GM12878 (cell line): ENCODE data around the gene TRIM71.

ENCODE experiments used
- EP300 ChIP-seq, 2 experiments: fragments of 150-350 bp in 1 of 2; IDR thresholded peaks; 2 replicates each; pipeline ENCODE4 v1.6.1; 2011 to 2012; ENCODE audit warnings: low read depth in 2 of 2, low read length in 2 of 2, borderline replicate concordance in 1 of 2, improper control_type of control experiment in 1 of 2, inconsistent platforms in 1 of 2; ENCODE audit not compliant: control insufficient read depth in 1 of 2
- HDAC2 ChIP-seq: fragments of 200-600 bp; sonication (generic); IDR thresholded peaks from 2 replicates; pipeline ENCODE4 v1.6.1; 2017
- JUND ChIP-seq: IDR thresholded peaks from 2 replicates; pipeline ENCODE4 v1.6.1; 2012; ENCODE audit warnings: low read depth, mild to moderate bottlenecking, low read length, improper control_type of control experiment, moderate library complexity
- POLR2AphosphoS5 ChIP-seq: IDR thresholded peaks from 2 replicates; pipeline ENCODE4 v1.6.1; 2011; ENCODE audit warnings: mild to moderate bottlenecking, low read length, inconsistent platforms
- STAT3 ChIP-seq: IDR thresholded peaks from 2 replicates; pipeline ENCODE4 v1.6.1; 2011; ENCODE audit warnings: low read depth, low read length, improper control_type of control experiment
- SUZ12 ChIP-seq: fragments of 200-600 bp; sonication (generic); IDR thresholded peaks from one replicate; pipeline ENCODE4 v1.6.1; 2018; ENCODE audit warnings: antibody characterized with exemption, mild to moderate bottlenecking; ENCODE audit not compliant: unreplicated experiment

- no peak for TF ChIP-seq SUZ12
- no peak for TF ChIP-seq POLR2AphosphoS5
- no peak for TF ChIP-seq JUND
- no peak for TF ChIP-seq EP300 (IDR thresholded peaks at IDR 0.05; ENCODE audit: borderline replicate concordance in 1 of 2, control insufficient read depth in 1 of 2, low read depth in 2 of 2, low read length in 2 of 2)
- TF ChIP-seq HDAC2: no peak
- no peak for TF ChIP-seq STAT3
Measured at GRCh38 chr3:32901005-32901932, 83.5 kb downstream of the TRIM71 start.
